HG03108 (cell line): ENCODE data around the gene ZNF789.

Experiments
- ATAC-seq: cut with Tn5 transposase; IDR thresholded peaks from one replicate; pipeline ENCODE4 v1.9.1; 2021; ENCODE audit warnings: moderate library complexity; ENCODE audit not compliant: unreplicated experiment

The ZNF789 gene

DNA sequence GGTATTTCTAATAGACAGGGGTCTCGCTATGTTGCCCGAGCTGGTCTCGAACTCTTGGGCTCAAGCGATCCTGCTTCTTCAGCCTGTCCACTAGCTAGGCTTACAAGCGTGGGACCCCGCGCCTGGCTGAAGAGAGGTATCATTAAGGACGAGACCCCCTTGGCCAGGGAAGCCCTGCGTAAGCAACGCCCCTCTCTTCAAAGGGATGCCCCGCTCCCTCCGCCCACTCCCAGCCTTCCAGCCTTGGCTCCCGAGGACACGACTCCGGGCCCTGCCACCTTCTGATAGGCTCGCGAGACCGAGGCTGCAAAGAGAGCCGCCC, 31.6 kb downstream of the ZNF789 start:
- no peak for ATAC-seq

DNA sequence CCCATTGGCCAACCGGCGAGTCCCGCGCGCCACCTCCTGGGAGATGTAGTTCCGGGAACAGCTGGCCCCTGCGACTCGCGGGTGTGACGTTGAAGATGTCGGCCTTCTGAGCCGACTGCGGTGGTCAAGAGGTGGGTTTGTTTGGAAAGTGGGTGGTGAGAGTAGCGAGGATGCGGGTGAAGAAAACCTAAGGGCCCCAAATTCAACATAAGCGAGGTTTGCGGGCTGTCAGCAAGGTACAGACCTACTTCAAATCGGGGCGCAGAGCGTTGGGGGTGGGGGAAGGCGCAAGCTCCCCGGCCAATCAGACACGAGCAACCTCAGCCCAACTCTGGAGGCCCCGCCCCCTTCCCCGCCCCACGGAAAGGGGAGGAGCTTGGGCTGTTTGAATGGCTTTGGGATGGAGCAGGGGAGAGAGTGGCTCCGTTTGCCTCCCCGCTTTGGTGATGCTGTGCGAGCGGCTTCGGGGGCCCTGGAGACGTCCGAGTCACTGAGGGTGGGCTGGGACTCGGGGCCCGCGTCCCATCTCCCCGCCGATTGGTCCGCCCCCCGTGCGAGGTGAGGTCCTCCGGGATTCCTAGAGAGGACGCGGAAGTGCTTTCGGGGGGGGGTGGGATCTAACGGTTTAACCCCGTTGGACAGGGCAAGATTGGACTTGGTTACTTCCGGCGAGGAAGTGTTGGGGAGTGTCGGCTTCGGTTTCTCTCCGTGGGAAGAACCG, 32.1 kb downstream of the ZNF789 start, which contains the start of gene ZKSCAN5:
TSS of gene ZKSCAN5 (plus strand) at position 60 of the 721 bp plus-strand sequence. CDS start 1,383 bp downstream, outside the sequence.
- ATAC-seq, result peak; percentile 78

DNA sequence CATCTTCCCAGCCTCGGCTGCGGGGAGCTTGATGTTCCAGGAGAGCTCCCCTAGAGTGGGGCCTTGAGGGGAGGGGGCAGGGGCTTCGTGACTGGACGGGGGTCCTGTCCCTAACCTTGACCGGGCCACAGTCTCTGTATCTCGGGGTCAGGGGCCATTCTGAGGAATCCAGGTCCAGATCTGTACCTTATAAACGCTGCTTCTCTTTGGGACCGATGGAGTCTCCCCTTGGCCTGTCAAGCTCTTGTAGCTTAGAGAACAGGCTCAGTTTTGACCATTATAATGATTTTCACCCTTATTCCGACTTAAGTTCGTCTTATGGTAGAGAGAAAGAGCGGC, 32.6 kb downstream of the ZNF789 start:
- no peak for ATAC-seq

DNA sequence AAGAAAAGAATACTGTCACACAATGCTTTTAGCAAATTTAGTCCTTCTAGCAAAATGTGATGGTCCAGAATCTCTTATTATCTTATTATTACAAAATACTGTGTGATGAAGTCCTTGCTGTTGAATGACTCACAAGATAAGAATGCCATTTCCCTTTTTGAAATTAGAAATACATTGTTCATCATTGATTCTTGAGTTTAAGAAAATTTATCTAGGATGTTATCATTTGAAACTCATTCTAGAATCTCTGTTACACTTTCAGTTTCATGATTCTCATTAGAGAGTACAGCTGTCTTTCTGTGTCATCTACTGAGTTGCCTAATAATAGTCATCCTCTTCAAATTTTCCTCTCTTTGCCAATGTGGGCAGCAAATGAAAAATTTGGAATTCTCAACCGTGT, 41.4 kb downstream of the ZNF789 start:
- ATAC-seq, result no peak

DNA sequence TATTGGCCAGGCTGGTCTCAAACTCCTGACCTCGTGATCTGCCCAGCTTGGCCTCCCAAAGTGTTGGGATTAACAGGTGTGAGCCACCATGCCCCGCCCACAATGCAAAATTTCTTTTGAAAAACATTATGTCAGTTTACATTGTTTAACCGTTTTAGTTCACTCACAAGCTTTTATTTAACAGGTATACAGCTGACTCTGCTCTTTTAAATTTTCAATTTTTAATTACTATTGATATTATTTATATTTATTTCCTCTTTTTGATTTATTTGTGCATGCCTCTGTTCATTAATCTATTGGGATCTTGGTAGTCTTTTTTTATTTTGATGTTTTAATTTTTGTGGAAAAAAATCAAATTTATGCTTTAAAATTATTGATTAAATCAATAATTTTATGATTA, 48.7 kb downstream of the ZNF789 start:
- ATAC-seq, result no peak

DNA sequence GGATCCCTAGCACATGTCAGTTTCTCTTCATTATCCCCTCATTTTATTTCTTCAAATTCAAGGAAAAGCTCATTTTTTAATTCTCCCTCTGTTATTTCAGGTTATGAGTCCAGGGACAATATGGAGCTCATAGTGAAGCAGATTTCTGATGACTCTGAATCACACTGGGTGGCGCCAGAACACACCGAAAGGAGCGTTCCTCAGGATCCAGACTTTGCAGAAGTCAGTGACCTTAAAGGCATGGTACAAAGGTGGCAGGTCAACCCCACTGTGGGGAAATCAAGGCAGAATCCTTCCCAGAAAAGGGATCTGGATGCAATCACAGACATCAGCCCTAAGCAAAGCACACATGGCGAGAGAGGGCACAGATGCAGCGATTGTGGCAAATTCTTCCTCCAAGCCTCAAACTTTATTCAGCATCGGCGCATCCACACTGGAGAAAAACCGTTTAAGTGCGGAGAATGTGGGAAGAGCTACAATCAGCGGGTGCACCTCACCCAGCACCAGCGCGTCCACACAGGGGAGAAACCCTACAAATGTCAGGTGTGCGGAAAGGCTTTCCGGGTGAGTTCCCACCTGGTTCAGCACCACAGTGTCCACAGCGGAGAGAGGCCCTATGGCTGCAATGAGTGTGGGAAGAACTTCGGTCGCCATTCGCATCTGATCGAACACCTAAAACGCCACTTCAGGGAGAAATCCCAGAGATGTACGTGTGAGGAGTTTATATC, 53.2 kb downstream of the ZNF789 start:
- ATAC-seq, result no peak

DNA sequence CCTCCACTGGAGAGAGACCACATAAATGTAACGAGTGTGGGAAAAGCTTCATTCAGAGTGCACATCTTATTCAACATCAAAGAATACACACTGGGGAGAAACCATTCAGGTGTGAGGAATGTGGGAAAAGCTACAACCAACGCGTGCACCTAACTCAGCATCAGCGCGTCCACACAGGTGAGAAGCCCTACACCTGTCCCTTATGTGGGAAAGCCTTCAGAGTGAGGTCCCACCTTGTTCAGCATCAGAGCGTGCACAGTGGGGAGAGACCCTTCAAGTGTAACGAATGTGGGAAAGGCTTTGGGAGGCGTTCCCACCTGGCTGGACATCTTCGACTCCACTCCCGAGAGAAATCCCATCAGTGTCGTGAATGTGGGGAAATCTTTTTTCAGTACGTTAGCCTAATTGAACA, 58.7 kb downstream of the ZNF789 start:
- ATAC-seq, result no peak

DNA sequence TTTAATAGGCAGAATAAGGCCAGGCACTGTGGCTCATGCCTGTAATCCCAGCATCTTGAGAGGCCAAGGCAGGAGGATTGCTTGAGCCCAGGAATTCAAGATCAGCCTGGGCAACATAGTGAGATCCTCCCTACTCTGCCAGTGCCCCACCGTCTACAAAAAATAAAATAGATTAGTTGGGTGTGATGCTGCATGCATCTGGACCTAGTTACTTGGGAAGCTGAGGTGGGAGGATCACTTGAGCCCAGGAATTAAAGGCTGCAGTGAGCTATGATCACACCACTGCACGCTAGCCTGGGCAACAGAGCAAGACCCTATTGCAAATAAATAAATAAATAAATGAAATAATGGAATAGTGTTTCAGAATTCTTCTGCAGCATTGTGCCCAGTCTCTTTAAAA, 63.0 kb downstream of the ZNF789 start:
- no peak for ATAC-seq
